Mammary epithelial cell (primary cell): Measurements from ENCODE around the gene RGPD4.

ENCODE experiments used
- EZH2 ChIP-seq: IDR thresholded peaks from 2 replicates; pipeline ENCODE4 v1.6.1; 2012; ENCODE audit warnings: low read length, inconsistent platforms, borderline replicate concordance
- TF ChIP-seq, protein P1 (sequence below), 2 donors: IDR thresholded peaks in 1 of 2; conservative IDR thresholded peaks in 1 of 2; 2 replicates each; pipeline ENCODE4 v1.5.1; 2011 to 2012; ENCODE audit warnings: inconsistent platforms in 2 of 2, low read length in 2 of 2, mild to moderate bottlenecking in 2 of 2, control low read depth in 1 of 2, low read depth in 1 of 2; ENCODE audit not compliant: insufficient read depth in 1 of 2; ENCODE audit errors: extremely low read depth in 1 of 2

- TF ChIP-seq, protein P1, sequence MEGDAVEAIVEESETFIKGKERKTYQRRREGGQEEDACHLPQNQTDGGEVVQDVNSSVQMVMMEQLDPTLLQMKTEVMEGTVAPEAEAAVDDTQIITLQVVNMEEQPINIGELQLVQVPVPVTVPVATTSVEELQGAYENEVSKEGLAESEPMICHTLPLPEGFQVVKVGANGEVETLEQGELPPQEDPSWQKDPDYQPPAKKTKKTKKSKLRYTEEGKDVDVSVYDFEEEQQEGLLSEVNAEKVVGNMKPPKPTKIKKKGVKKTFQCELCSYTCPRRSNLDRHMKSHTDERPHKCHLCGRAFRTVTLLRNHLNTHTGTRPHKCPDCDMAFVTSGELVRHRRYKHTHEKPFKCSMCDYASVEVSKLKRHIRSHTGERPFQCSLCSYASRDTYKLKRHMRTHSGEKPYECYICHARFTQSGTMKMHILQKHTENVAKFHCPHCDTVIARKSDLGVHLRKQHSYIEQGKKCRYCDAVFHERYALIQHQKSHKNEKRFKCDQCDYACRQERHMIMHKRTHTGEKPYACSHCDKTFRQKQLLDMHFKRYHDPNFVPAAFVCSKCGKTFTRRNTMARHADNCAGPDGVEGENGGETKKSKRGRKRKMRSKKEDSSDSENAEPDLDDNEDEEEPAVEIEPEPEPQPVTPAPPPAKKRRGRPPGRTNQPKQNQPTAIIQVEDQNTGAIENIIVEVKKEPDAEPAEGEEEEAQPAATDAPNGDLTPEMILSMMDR (conservative IDR thresholded peaks at IDR 0.05 in 1 of 2, IDR thresholded peaks at IDR 0.05 in 1 of 2; ENCODE audit: extremely low read depth in 1 of 2, insufficient read depth in 1 of 2, low read depth in 1 of 2, low read length in 2 of 2): no peak
- TF ChIP-seq EZH2: no peak
Measured at GRCh38 chr2:107801498-107801897, 25.2 kb upstream of the RGPD4 start.
